B cell (primary cell): ENCODE results near the gene CENPP. TPM values are rescaled to one million over a fixed set of nuclear protein-coding genes. Genes with fewer than 3 reads are reported as not detected.

Source experiments
- ATAC-seq: fragments of 200-7000 bp; cut with Tn5 transposase; one replicate; pipeline ENCODE4 v1.10.0; 2021; ENCODE audit warnings: low read depth, mild to moderate bottlenecking, moderate number of reproducible peaks, moderate library complexity
- CTCF ChIA-PET: fragments of 350-600 bp; sonication (Branson Sonifier 250); formaldehyde crosslinking; loops from one replicate; lab custom pipeline; 2021; ENCODE audit warnings: antibody characterized with exemption, inconsistent platforms; lab: Charles Lee
- POLR2A ChIA-PET: fragments of 350-600 bp; sonication (Branson Sonifier 250); formaldehyde crosslinking; loops from one replicate; lab custom pipeline; 2021; ENCODE audit warnings: antibody characterized with exemption; lab: Charles Lee
- DNase-seq: peaks from one replicate; pipeline ENCODE4 v3.0.0; 2013
- H2AFZ ChIP-seq: 2 replicates; pipeline ENCODE4 v1.6.1; 2012; ENCODE audit warnings: mild to moderate bottlenecking, low read depth, low read length; ENCODE audit not compliant: insufficient read depth, poor library complexity, severe bottlenecking
- H3K27ac ChIP-seq, 2 donors: 1 replicate in 1 of 2; 2 replicates in 1 of 2; pipeline ENCODE4 v1.5.1; 2012 to 2013; ENCODE audit warnings: low read length in 2 of 2, mild to moderate bottlenecking in 2 of 2, moderate library complexity in 1 of 2
- H3K27me3 ChIP-seq, 4 experiments: fragments of 200-600 bp in 1 of 4; sonication (generic) in 1 of 4; replicated peaks in 1 of 4; 1 replicate in 2 of 4; 2 replicates in 2 of 4; pipeline versions ENCODE4 v1.6.1 to v1.7.0; 2013 to 2016; ENCODE audit warnings: low read length in 3 of 4, mild to moderate bottlenecking in 2 of 4, mixed read lengths in 1 of 4, moderate library complexity in 1 of 4; ENCODE audit not compliant: insufficient read depth in 4 of 4, control insufficient read depth in 3 of 4; ENCODE audit errors: control extremely low read depth in 1 of 4
- H3K36me3 ChIP-seq, 2 experiments: replicated peaks in 1 of 2; 1 replicate in 1 of 2; 2 replicates in 1 of 2; pipeline versions ENCODE4 v1.6.1 to v1.7.1; 2013; ENCODE audit warnings: low read length in 1 of 2; ENCODE audit not compliant: insufficient read depth in 2 of 2, control insufficient read depth in 1 of 2; ENCODE audit errors: control extremely low read depth in 1 of 2, extremely low read depth in 1 of 2
- H3K4me1 ChIP-seq, 2 donors: fragments of 200-600 bp in 1 of 2; sonication (generic) in 1 of 2; 1 replicate in 1 of 2; 2 replicates in 1 of 2; pipeline versions ENCODE4 v1.5.1 to v1.6.1; 2013 to 2017; ENCODE audit warnings: low read length in 2 of 2; ENCODE audit not compliant: control insufficient read depth in 2 of 2, insufficient read depth in 2 of 2
- H3K4me2 ChIP-seq: replicated peaks from 2 replicates; pipeline ENCODE3; 2012; ENCODE audit warnings: mild to moderate bottlenecking, low read depth, low read length; ENCODE audit not compliant: poor library complexity, severe bottlenecking
- H3K4me3 ChIP-seq, 5 experiments: fragments of 200-600 bp in 1 of 5; sonication (generic) in 1 of 5; 1 replicate in 3 of 5; 2 replicates in 2 of 5; pipeline versions ENCODE4 v1.5.1 to v1.7.0; 2011 to 2016; ENCODE audit warnings: low read length in 4 of 5, mild to moderate bottlenecking in 4 of 5, low read depth in 2 of 5, control low read depth in 1 of 5, moderate library complexity in 1 of 5; ENCODE audit not compliant: insufficient read depth in 1 of 5; ENCODE audit errors: control extremely low read depth in 1 of 5, extremely low read depth in 1 of 5
- H3K79me2 ChIP-seq: fragments of 200-600 bp; sonication (generic); one replicate; pipeline ENCODE4 v1.6.0; 2016; ENCODE audit warnings: low read length; ENCODE audit not compliant: control insufficient read depth, insufficient read depth
- H3K9ac ChIP-seq: fragments of 200-600 bp; sonication (generic); 2 replicates; pipeline ENCODE4 v1.6.1; 2017; ENCODE audit warnings: mild to moderate bottlenecking, low read length, moderate library complexity
- H3K9me3 ChIP-seq, 3 donors: one replicate each; pipeline versions ENCODE4 v1.6.1 to v1.7.1; 2013; ENCODE audit warnings: low read length in 2 of 3; ENCODE audit not compliant: control insufficient read depth in 2 of 3, insufficient read depth in 1 of 3; ENCODE audit errors: control extremely low read depth in 1 of 3
- H4K20me1 ChIP-seq: 2 replicates; pipeline ENCODE4 v1.6.0; 2012; ENCODE audit warnings: mild to moderate bottlenecking, low read length; ENCODE audit not compliant: insufficient read depth, control insufficient read depth, poor library complexity, severe bottlenecking
- H3K27ac Mint-ChIP-seq: one replicate; pipeline ENCODE4 v1.8.0; 2021; ENCODE audit warnings: mixed read lengths
- H3K27me3 Mint-ChIP-seq: one replicate; pipeline ENCODE4 v1.8.0; 2021; ENCODE audit warnings: mixed read lengths
- H3K4me1 Mint-ChIP-seq: one replicate; pipeline ENCODE4 v1.8.0; 2021; ENCODE audit warnings: mixed read lengths
- H3K4me3 Mint-ChIP-seq: one replicate; pipeline ENCODE4 v1.8.0; 2021; ENCODE audit warnings: mixed read lengths
- H3K9me3 Mint-ChIP-seq: one replicate; pipeline ENCODE4 v1.8.0; 2022; ENCODE audit warnings: mixed read lengths; ENCODE audit not compliant: insufficient read depth
- CTCF ChIP-seq: fragments of 200-600 bp; IDR thresholded peaks from one replicate; pipeline ENCODE4 v1.8.0; 2022; ENCODE audit warnings: antibody characterized with exemption, mild to moderate bottlenecking
- EZH2 ChIP-seq: IDR thresholded peaks from 2 replicates; pipeline ENCODE4 v1.6.1; 2012; ENCODE audit warnings: borderline replicate concordance, low read depth, mild to moderate bottlenecking, moderate library complexity, low read length; ENCODE audit not compliant: insufficient read depth, poor library complexity, severe bottlenecking
- WGBS: methylation state at CpG from one replicate; pipeline ENCODE4 v1.1.5; 2013; ENCODE audit warnings: missing lambda C conversion rate; ENCODE audit not compliant: insufficient coverage; 5-methylcytosine and 5-hydroxymethylcytosine counted together
- intact Hi-C: fragments of 100-400 bp; cut with micrococcal nuclease; formaldehyde crosslinking; loops from one replicate; pipeline ENCODE4 v1.10.0; 2022
- polyA plus RNA-seq: library from polyadenylated mRNA; depleted of rRNA; stranded (reverse); fragments of >200 nt; gene quantifications from 2 replicates; pipeline ENCODE4 v1.2.3, GENCODE V29; 2012
- total RNA-seq, 2 donors: library from RNA; stranded (reverse); fragments of 120-200 nt in 1 of 2; gene quantifications; 1 replicate in 1 of 2; 2 replicates in 1 of 2; pipeline versions ENCODE4 v1.2.3 to v1.2.4, GENCODE V29; 2013 to 2022

The CENPP gene
- total and polyA plus RNA-seq, 2 donors (not counting 1 experiment from before 2014, with no cell fraction given) = 1.4 to 6.2 TPM

- Histone ChIP-seq H3K36me3 (peaks cover 0 to 86% of the 10 kb centered on the region in 2 experiments), H3K9ac (no peak overlapping the region), H3K4me3 (no peak overlapping the region), H3K27me3 (no peaks in the 10 kb centered on the region), H3K79me2 (no peaks in the 10 kb centered on the region), H2AFZ (no peak overlapping the region), H3K9me3 (peaks cover 0 to 7% (median 4%) of the 10 kb centered on the region in 3 donors), H4K20me1 (no peaks in the 10 kb centered on the region), H3K4me1 (no peaks in the 10 kb centered on the region), H3K27ac (no peak overlapping the region), H3K4me2 (no peak overlapping the region)
- H3K27me3 Mint-ChIP-seq = no peaks in the 10 kb centered on the region
- H3K4me3 Mint-ChIP-seq = no peak overlapping the region
- no peak for ATAC-seq
- intact Hi-C loops = no loop called here
- CTCF ChIA-PET = no interaction called here
- DNase-seq = no peak
- TF ChIP-seq EZH2 (no peak), CTCF (no peak)
- peaks cover 13% of the 10 kb centered on the region for H3K9me3 Mint-ChIP-seq
- no peak overlapping the region for H3K27ac Mint-ChIP-seq
- 98% methylated on average over 5 of the region's 7 CpGs for WGBS
- POLR2A ChIA-PET = no interaction called here
- H3K4me1 Mint-ChIP-seq = no peaks in the 10 kb centered on the region
Observed at GRCh38 chr9:92642564-92642963, 316.8 kb downstream of the CENPP start.

GRCh38 chr9:92644278-92644677 is 318.5 kb downstream of the CENPP start:
- 93% methylated on average over 7 of the region's 7 CpGs for WGBS

More at GRCh38 chr9:92644278-92644677, 318.5 kb downstream of the CENPP start:
- H3K4me3 ChIP-seq = no peak overlapping the region
- no peak overlapping the region for H2AFZ ChIP-seq
- intact Hi-C loops = no loop called here
- peaks cover 0 to 90% of the 10 kb centered on the region in 2 experiments for H3K36me3 ChIP-seq
- CTCF ChIA-PET = interaction anchor here (1.3 to 1.7 kb wide), 2 partner anchors 147 to 506 kb away, joined by 4 to 5 read pairs; no protein-coding TSS in a partner anchor
- Mint-ChIP-seq H3K4me3 (no peak overlapping the region), H3K27ac (no peak overlapping the region), H3K27me3 (no peaks in the 10 kb centered on the region), H3K9me3 (peaks cover 13% of the 10 kb centered on the region), H3K4me1 (no peaks in the 10 kb centered on the region)
- TF ChIP-seq EZH2 (no peak), CTCF (no peak)
- H4K20me1 ChIP-seq = no peaks in the 10 kb centered on the region
- POLR2A ChIA-PET = no interaction called here
- H3K4me2 ChIP-seq = no peak overlapping the region
- ATAC-seq (no peak), DNase-seq (no peak)
- H3K4me1 ChIP-seq = no peaks in the 10 kb centered on the region
- H3K27me3 ChIP-seq = no peaks in the 10 kb centered on the region
- H3K79me2 ChIP-seq = no peaks in the 10 kb centered on the region
- no peak overlapping the region for H3K9ac ChIP-seq
- H3K27ac ChIP-seq = no peak overlapping the region
- peaks cover 0 to 7% (median 4%) of the 10 kb centered on the region in 3 donors for H3K9me3 ChIP-seq
